Measurements from ENCODE around the gene PLA2G4B. TPM values are rescaled to one million over a fixed set of nuclear protein-coding genes. Genes with fewer than 3 reads are reported as not detected.

The PLA2G4B gene, protein sequence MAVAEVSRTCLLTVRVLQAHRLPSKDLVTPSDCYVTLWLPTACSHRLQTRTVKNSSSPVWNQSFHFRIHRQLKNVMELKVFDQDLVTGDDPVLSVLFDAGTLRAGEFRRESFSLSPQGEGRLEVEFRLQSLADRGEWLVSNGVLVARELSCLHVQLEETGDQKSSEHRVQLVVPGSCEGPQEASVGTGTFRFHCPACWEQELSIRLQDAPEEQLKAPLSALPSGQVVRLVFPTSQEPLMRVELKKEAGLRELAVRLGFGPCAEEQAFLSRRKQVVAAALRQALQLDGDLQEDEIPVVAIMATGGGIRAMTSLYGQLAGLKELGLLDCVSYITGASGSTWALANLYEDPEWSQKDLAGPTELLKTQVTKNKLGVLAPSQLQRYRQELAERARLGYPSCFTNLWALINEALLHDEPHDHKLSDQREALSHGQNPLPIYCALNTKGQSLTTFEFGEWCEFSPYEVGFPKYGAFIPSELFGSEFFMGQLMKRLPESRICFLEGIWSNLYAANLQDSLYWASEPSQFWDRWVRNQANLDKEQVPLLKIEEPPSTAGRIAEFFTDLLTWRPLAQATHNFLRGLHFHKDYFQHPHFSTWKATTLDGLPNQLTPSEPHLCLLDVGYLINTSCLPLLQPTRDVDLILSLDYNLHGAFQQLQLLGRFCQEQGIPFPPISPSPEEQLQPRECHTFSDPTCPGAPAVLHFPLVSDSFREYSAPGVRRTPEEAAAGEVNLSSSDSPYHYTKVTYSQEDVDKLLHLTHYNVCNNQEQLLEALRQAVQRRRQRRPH
- total RNA-seq (2022) (4.1 and 6.8 TPM in 2 replicates), Bru-seq, nascent RNA (percentile 44 among the genes with signal in this experiment), BruChase-seq, experiment 1, labeled RNA remaining after a 6-hour chase (percentile 70 among the genes with signal in this experiment), BruChase-seq, experiment 2, labeled RNA remaining after a 2-hour chase (percentile 68 among the genes with signal in this experiment)
- long read RNA-seq, partial matches to known transcripts: 1 of 1 reads
- long read RNA-seq, other reads (novel, unspliced or antisense): 0 of 1 reads

DNA sequence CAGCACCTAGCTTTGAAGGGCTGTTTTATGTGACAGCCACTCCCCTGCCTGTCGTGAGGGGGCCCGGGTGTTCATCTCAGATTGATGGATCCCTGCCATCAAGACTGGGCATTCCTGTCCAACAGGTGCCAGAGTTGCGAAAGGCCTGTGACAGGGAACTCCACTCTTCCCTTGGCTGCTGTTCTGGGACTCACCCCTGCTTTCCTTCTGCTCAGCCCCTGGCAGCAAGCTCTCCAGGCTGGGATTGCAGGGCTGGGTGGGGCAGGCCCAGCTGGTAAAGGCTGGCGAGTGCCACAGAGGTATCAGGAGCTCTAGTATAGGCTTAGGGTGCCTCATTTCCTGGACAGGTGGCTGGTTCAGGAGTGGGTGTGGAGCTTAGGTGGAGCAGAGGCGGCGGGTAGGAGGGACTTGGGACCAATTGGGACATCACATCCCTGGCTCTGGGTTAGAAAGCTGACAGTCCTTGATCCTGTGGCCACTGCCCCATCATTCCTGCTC lies at the start of gene PLA2G4B:
Gene PLA2G4B (plus strand): TSS at position 448 of the 498 bp plus-strand sequence. CDS start 67 bp downstream, outside the sequence.
- no peak within 1 kb of the TSS for H3K27ac Mint-ChIP-seq (ENCODE audit: unreplicated experiment)
- peak; percentile 82 for DNase-seq
- CTCF ChIA-PET: interaction anchor here (0.6 to 0.9 kb wide), 6 partner anchors 11 to 1561 kb away, joined by 3 to 6 read pairs (median 3); partner anchors contain the start of genes EHD4 and MAPKBP1
- H3K9me3 Mint-ChIP-seq (ENCODE audit: low read depth, unreplicated experiment): no peaks in the 10 kb centered on the region
- BruUV-seq (replicated peaks): no TSS peak
- TF ChIP-seq, protein P1, sequence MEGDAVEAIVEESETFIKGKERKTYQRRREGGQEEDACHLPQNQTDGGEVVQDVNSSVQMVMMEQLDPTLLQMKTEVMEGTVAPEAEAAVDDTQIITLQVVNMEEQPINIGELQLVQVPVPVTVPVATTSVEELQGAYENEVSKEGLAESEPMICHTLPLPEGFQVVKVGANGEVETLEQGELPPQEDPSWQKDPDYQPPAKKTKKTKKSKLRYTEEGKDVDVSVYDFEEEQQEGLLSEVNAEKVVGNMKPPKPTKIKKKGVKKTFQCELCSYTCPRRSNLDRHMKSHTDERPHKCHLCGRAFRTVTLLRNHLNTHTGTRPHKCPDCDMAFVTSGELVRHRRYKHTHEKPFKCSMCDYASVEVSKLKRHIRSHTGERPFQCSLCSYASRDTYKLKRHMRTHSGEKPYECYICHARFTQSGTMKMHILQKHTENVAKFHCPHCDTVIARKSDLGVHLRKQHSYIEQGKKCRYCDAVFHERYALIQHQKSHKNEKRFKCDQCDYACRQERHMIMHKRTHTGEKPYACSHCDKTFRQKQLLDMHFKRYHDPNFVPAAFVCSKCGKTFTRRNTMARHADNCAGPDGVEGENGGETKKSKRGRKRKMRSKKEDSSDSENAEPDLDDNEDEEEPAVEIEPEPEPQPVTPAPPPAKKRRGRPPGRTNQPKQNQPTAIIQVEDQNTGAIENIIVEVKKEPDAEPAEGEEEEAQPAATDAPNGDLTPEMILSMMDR (IDR thresholded peaks at IDR 0.05; ENCODE audit: unreplicated experiment): no peak
- no peak within 1 kb of the TSS for H3K4me3 Mint-ChIP-seq (ENCODE audit: low read depth, unreplicated experiment)
- H3K36me3 Mint-ChIP-seq (ENCODE audit: insufficient read depth, unreplicated experiment): peaks cover 17% of the 10 kb centered on the region
- intact Hi-C loops (cut with micrococcal nuclease; ENCODE audit: unreplicated experiment): no loop called here
- H3K4me1 Mint-ChIP-seq (ENCODE audit: low read depth, unreplicated experiment): peaks cover 6% of the 10 kb centered on the region
- H3K27me3 Mint-ChIP-seq (ENCODE audit: unreplicated experiment): no peaks in the 10 kb centered on the region

DNA sequence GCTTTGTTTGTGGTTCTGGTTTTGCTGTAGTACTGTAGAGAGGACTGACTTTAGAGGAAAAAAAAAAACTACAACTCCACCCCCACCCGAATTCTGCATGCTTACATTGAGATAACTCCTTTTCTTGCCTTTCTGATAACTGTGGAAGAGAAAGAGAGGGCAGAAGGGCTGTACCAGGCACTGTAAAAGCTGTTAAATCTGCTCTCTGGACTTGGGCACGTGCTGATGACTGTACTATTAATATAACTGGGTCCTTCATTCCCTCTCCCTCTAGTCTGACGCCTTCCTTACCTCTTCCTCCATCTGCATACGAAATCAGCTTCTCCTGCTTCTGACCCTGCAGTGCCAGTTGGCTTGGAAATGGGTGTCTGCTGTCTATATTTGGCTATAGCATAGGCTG lies 49.4 kb upstream of the PLA2G4B start:
- peaks cover 10% of the 10 kb centered on the region for H3K4me1 Mint-ChIP-seq (ENCODE audit: low read depth, unreplicated experiment)
- intact Hi-C loops (cut with micrococcal nuclease; ENCODE audit: unreplicated experiment): no loop called here
- no peak for DNase-seq
- no peaks in the 10 kb centered on the region for H3K9me3 Mint-ChIP-seq (ENCODE audit: low read depth, unreplicated experiment)
- TF ChIP-seq, protein P1 (IDR thresholded peaks at IDR 0.05; ENCODE audit: unreplicated experiment): no peak
- H3K4me3 Mint-ChIP-seq (ENCODE audit: low read depth, unreplicated experiment): no peak overlapping the region
- no peaks in the 10 kb centered on the region for H3K27me3 Mint-ChIP-seq (ENCODE audit: unreplicated experiment)
- CTCF ChIA-PET: no interaction called here
- no peak overlapping the region for H3K27ac Mint-ChIP-seq (ENCODE audit: unreplicated experiment)
- no TSS peak for BruUV-seq (replicated peaks)
- H3K36me3 Mint-ChIP-seq (ENCODE audit: insufficient read depth, unreplicated experiment): no peaks in the 10 kb centered on the region

DNA sequence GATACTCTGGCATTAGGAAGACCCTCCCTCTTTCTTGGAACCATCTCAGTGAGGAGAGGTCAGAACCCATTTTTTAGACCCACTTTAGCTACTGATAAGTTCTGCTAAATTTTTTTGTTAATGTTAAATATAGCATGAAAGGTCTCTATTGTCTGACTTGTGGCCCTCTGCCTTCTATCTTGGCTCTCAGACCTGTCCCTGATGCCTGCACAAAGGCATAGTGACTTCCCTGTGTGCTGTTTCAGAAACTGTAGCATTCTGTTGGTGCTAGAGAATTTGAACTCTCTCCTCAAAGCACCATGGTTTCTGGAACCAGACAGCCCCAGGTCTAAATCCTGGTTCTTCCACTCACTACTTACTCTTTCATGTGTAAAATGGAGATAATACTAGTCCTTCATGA lies 49.0 kb upstream of the PLA2G4B start:
- H3K4me3 Mint-ChIP-seq (ENCODE audit: low read depth, unreplicated experiment): no peak overlapping the region
- intact Hi-C loops (cut with micrococcal nuclease; ENCODE audit: unreplicated experiment): no loop called here
- CTCF ChIA-PET: no interaction called here
- TF ChIP-seq, protein P1 (IDR thresholded peaks at IDR 0.05; ENCODE audit: unreplicated experiment): no peak
- no peaks in the 10 kb centered on the region for H3K9me3 Mint-ChIP-seq (ENCODE audit: low read depth, unreplicated experiment)
- DNase-seq: no peak
- H3K4me1 Mint-ChIP-seq (ENCODE audit: low read depth, unreplicated experiment): peaks cover 10% of the 10 kb centered on the region
- BruUV-seq (replicated peaks): no TSS peak
- H3K27me3 Mint-ChIP-seq (ENCODE audit: unreplicated experiment): no peaks in the 10 kb centered on the region
- no peak overlapping the region for H3K27ac Mint-ChIP-seq (ENCODE audit: unreplicated experiment)
- H3K36me3 Mint-ChIP-seq (ENCODE audit: insufficient read depth, unreplicated experiment): no peaks in the 10 kb centered on the region

DNA sequence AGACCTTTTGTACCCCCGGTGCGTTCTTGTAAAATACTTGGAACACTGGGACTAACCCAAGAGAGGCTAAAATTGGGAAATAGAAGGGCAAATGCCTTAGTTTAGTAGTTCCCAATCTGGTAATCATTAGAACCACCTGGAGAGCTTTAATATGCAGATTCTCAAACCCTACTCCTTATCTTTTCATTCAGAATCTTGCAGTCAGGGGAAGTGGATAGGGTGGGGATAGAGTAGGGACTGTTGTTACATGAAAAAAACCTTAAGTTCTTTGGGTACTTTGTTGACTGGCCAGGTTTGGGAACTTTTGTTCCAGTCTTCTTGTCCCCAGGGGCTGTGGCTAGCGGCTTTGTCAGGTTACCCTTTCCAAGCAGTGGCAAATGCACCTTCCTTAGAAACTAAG lies 48.5 kb upstream of the PLA2G4B start:
- no peak overlapping the region for H3K4me3 Mint-ChIP-seq (ENCODE audit: low read depth, unreplicated experiment)
- intact Hi-C loops (cut with micrococcal nuclease; ENCODE audit: unreplicated experiment): no loop called here
- H3K4me1 Mint-ChIP-seq (ENCODE audit: low read depth, unreplicated experiment): peaks cover 10% of the 10 kb centered on the region
- H3K9me3 Mint-ChIP-seq (ENCODE audit: low read depth, unreplicated experiment): no peaks in the 10 kb centered on the region
- H3K36me3 Mint-ChIP-seq (ENCODE audit: insufficient read depth, unreplicated experiment): no peaks in the 10 kb centered on the region
- CTCF ChIA-PET: interaction anchor here (0.7 kb wide), 1 partner anchor 1204 kb away, joined by 3 read pairs; no protein-coding TSS in a partner anchor
- no TSS peak for BruUV-seq (replicated peaks)
- H3K27ac Mint-ChIP-seq (ENCODE audit: unreplicated experiment): no peak overlapping the region
- no peak for DNase-seq
- no peaks in the 10 kb centered on the region for H3K27me3 Mint-ChIP-seq (ENCODE audit: unreplicated experiment)
- TF ChIP-seq, protein P1 (IDR thresholded peaks at IDR 0.05; ENCODE audit: unreplicated experiment): no peak
